Neural cell (in vitro differentiated cells): Measurements from ENCODE around the gene CLSTN1.

ENCODE experiments used
- CTCF ChIP-seq: fragments of 450-650 bp; IDR thresholded peaks from 2 replicates; pipeline ENCODE4 v1.5.1; 2014; ENCODE audit warnings: antibody characterized with exemption, mild to moderate bottlenecking, moderate library complexity; ENCODE audit not compliant: poor library complexity, severe bottlenecking
- EP300 ChIP-seq: fragments of 450-650 bp; conservative IDR thresholded peaks from 2 replicates; pipeline ENCODE4 v1.6.1; 2014; ENCODE audit warnings: antibody characterized with exemption, mild to moderate bottlenecking, moderate library complexity; ENCODE audit not compliant: poor library complexity, severe bottlenecking
- MXI1 ChIP-seq: fragments of 450-650 bp; conservative IDR thresholded peaks from 2 replicates; pipeline ENCODE4 v1.6.1; 2014; ENCODE audit warnings: antibody characterized with exemption, mild to moderate bottlenecking; ENCODE audit not compliant: poor library complexity, severe bottlenecking
- TAF1 ChIP-seq: IDR thresholded peaks from 2 replicates; pipeline ENCODE4 v1.6.1; 2012; ENCODE audit warnings: low read depth

GRCh38 chr1:9746211-9746610 lies 77.6 kb downstream of the CLSTN1 start:
- TF ChIP-seq CTCF (no peak), TAF1 (no peak), EP300 (no peak), MXI1 (no peak)
